Measurements from ENCODE around the gene YWHAH.
A peak's percentile ranks its signal among the peaks of the same experiment; 100 is the strongest.

Gene YWHAH

DNA sequence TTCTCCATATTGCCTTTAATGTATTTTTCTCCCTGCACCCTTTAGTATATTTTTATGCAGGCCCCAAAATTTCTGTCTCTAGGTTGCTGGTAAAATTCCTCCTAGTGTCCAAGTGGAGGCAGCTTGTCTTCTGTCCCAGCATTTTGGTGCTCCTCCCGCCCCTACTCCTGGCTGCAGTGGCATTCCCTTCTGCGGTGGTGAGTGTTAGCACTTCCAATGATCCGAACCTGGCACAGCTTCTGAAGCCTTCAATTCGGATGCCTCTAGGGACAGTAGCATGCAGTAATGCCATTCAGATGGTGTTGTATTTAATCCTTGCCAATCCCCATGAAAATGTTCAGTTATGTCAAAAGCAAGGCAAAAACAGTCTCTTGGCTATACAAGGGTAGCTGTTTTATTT lies 5.9 kb downstream of the YWHAH start:
- DNase-seq (ENCODE audit: low spot score): no peak

DNA sequence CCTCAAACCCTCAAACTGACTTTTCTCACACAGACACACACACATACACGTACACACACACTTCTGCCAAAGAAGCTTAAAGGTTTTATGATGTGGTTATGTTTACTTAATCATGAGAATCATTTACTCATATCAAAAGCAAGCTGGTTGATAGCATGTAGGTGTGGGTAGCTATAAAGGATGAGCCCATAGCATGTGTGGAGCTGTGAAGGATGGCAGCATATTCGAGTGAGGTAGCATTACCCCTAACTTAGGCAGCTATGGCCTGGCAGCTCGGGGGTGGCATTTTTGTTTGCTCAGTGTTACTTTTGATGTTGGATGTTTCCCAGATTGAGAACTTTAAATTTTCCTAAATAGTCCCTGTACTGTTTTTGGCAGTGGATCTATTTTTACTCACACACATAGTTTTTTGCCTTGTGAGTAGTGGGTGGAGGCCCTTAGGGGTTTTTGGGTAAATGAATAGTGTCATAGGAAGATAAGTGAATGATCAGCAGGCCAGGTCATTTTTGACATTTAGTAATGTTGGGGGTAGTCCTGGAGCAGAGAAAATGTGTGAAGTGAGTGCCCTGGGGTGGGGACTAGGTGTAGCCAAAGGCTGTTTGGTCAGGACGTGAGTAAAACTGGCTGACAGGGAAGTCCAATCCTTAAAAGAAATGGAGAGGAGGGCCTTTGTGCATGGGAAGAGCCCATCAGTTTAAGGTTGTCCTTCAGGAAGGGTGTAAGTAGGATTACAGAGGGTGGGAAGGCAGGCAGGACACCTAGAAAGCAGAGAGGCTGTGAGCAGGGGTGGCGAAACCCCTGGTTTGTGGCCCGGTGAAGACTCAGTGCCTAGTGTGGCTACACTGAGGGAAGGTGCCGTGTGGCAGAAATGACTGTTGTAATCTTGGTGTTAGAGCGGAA lies 7.1 kb downstream of the YWHAH start:
- DNase-seq (ENCODE audit: low spot score): no peak

DNA sequence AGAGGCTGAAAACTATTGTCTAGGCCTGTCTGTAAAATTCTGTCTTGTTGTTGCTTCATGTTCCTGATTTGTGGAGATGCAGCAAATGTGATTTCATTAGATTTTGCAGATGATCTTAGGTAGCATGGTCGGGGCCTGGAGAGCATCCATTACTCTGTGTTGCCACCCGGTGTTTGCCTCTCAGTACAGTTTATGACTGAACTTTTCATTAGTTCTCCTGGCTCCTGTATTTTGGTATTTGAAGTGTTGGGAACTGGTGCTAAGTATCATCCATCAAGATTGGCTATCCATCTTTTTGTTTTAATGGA lies 7.7 kb downstream of the YWHAH start:
- no peak for DNase-seq (ENCODE audit: low spot score)

DNA sequence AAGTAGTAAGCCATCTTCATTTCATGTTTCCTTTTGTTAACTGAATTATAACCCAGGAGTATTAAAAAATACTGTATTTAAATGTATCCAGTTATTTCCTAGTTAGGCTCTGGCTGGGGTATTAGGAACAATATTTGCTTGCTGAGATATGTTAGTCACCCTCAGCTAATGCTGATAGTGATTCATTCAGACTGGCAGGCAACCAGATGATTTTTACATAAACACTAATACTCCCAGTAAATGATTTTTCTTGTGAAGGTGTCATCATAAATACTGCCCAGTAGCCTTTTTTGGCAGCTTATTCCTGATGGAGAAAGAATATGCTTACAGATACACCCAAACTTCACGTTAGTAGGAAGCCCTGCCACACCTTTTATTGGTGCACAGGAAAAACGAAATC lies 8.1 kb downstream of the YWHAH start:
- DNase-seq (ENCODE audit: low spot score): no peak

DNA sequence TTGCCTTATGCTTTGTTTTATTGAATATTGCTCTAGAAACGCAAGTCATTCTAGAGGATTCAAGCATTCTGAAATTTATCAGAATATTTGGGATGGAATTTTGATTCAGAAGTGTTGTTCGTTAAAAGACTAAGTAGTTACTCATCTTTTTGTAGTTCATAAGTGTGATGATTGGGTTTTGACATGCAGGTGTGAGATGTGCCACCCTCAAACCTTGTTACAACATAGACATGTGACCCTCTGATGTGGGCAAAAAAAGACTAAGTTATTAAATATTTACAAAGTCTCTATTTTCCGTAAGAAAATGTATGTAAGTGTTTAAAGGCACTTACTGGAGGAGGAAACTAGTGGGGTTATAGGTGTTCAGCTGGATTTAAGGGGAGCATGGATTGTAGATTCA lies 8.9 kb downstream of the YWHAH start:
- DNase-seq (ENCODE audit: low spot score): no peak

DNA sequence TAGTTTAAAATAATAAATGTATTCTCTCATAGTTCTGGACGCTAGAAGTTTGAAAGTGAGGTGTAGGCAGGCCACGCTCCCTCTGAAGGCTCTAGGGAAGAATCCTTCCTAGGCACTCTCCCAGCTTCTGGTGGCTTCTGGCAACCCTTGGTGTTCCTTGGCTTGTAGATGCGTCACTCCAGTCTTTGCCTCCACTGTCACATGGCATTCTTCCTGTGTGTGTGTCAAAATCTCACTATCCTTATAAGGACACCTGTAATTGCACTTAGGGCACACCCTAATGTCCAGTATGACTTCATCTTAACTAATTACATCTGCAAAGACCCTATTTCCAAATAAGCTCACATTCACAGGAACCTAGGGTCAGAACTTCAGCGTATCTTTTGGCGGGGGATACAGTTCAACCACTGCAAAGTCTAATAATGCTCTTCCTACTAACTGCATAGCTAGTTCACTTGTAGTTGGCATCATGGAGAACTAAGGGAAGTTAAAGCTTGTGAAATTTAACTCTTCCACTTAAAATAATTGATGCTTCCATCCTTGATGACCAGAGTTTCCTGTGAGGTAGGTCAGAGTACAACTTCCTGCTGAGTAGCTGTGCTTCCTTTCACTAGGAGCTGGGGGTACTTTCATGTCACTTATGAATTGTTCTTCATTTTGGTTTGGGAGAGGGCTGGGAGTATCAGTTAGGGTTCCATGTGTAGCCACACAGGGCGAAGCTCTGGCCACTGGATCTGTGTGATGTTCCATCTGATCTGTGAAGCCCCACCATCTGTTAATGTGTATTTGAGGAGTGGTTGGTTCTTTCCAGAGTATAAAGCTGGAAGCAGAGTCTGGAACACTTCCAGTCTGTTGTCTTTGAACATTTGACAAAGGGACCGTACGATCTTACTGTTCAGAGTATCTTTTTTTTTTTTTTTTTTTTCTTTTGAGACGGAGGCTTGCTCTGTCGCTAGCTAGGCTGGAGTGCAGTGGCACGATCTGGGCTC lies 10.5 kb downstream of the YWHAH start:
- no peak for DNase-seq (ENCODE audit: low spot score)

DNA sequence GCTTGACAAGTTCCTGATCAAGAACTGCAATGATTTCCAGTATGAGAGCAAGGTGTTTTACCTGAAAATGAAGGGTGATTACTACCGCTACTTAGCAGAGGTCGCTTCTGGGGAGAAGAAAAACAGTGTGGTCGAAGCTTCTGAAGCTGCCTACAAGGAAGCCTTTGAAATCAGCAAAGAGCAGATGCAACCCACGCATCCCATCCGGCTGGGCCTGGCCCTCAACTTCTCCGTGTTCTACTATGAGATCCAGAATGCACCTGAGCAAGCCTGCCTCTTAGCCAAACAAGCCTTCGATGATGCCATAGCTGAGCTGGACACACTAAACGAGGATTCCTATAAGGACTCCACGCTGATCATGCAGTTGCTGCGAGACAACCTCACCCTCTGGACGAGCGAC lies 12.0 kb downstream of the YWHAH start:
- no peak for DNase-seq (ENCODE audit: low spot score)

DNA sequence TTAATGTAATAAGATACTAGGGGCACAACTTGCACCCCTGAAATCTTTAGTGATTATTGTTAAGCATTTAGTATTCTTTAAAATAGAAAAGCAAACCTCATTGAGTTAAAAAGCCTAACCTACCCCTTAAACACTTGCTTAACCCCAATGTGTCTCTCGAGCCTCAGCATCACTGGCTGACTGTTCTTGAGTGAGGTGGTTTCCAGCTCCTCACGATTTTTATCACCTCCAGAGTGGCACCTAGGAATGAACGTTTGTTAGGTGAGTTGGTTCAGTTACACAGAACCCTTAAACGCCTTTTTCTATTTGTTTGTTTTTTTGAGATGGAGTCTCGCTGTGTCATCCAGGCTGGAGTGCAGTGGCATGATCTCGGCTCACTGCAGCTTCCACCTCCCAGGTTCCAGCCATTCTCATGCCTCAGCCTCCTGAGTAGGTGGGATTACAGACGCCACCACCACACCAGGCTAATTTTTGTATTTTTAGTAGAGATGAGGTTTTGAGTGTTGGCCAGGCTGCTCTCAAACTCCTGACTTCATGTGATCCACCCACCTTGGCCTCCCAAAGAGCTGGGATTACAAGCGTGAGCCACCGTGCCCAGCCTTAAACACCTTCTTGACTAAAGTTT lies 13.7 kb downstream of the YWHAH start:
- DNase-seq (ENCODE audit: low spot score): no peak

DNA sequence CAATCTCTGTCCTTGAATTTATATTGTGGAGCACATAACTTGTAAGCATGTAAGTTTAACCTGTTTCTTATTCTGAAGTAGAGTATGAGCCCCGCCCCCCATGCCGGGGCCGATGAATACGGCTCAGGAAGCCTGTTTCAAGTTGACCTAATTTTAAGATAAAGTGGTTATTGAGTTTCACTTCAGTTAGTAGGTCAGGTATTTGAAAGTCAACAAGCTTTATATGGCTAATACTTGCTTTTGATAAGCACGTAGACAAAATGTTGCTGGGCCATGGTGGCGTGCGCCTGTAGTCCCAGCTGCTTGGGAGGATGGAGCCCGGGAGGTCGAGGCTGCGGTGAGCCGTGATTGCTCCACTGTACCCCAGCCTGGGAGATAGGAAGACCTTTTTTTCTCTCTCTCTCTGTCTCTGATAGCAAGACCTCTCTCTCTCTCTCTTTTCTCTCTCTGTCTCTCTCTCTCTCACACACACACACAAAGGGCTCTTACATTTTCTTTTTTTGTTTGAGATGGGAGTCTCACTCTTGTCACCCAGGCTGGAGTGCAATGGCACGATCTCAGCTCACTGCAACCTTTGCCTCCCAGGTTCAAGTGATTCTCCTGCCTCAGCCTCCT lies 14.4 kb downstream of the YWHAH start:
- no peak for DNase-seq (ENCODE audit: low spot score)

DNA sequence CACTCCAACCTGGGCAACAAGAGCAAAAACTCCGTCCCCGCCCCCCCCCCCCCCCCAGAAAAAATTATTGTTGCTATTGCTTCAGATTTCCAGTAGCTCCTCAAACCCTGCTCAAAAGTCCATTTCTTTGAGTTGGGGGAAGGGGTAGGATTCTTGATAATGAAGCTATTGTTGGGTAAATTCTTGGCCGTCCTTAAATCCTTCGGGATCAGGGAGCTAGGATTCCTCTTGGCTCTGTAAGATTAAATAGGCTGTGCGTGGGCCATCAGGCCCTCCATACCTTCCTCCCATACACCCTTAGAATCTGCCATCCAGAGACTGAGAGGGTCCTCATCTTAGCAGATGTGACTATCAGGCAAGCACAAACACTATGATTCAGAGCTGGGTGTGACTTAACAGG lies 16.4 kb downstream of the YWHAH start:
- DNase-seq (ENCODE audit: low spot score): no peak

DNA sequence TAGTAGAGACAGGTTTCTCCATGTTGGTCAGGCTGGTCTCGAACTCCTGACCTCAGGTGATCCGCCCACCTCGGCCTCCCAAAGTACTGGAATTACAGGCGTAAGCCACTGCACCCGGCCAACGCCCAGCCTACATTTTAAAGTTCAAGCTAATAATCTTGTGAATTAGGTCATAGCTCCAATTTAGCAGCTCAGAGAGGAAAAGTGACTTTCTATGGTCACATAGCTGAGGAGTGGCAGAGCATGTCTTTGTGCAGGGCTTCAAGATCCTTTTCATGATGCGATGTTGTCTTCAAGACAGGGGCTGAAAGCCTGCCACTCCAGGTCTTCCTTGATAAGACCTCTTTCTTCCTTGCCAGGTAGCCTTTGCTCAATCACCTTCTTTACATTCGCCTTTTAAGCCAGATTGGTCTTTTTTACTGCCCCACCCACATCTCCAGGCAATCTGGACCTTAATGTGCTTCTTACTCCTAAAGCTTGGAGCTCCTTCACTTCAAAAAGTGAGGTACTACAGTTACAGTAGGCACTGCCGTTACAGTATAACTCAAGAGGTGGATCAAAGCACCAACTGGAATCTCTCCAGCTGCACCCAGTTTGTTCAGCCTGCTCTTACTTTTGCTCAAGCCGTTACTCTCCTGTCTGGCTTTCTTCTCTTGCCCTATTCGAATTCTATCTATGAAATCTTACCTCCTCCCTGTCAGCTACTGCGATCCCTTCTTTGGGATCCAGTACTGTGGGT lies 18.2 kb downstream of the YWHAH start:
- no peak for DNase-seq (ENCODE audit: low spot score)

DNA sequence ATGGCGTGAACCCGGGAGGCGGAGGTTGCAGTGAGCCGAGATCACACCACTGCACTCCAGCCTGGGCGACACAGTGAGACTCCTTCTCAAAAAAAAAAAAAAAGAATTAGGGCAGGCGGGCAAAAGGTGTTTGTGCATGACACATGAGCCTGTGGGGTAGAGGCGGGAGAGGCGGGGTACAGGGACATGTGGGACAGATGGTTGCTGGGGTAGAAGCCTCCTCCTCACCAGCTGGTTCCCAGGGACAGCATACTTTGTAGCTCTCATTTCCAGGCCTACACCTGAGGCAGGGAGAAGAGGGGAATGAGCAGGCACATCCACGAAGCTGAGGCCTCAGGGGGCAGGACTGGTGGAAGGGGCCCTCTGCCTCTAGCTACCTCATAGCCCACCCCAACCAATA lies 23.7 kb downstream of the YWHAH start:
- no peak for DNase-seq (ENCODE audit: low spot score)

DNA sequence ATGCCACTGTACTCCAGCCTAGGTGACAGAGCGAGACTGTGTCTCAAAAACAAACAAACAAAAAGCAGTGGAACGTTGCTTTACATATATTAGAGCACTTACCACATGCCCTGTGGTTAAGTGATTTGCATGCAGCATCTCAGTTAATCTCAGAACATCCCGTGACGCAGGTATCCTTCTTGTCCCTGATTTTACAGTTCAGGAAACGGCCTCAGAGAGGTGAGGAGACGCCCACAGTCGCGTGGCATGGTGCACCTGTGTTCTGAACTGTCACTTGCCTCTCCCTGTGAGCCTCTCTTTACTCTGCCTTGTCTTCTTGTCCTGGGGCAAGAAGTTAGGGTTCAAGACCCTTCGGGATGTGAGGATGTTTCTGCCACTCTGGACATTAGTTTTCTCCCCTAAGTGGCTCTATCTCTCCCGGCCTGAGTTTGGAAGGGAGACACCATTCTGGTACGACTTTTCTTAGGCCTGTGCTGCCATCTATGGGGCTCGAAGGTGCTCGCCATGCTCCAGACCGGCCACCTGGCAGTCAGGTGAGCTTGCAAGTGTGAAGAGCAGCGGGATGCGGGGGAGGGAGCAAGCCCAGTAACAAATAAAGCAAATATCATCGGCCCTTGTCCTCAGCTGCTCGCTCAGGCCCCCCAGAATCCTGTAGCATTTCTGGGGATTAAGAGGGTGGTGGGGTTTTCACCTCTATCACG lies 25.6 kb downstream of the YWHAH start:
- peak; percentile 70 for DNase-seq (ENCODE audit: low spot score)

DNA sequence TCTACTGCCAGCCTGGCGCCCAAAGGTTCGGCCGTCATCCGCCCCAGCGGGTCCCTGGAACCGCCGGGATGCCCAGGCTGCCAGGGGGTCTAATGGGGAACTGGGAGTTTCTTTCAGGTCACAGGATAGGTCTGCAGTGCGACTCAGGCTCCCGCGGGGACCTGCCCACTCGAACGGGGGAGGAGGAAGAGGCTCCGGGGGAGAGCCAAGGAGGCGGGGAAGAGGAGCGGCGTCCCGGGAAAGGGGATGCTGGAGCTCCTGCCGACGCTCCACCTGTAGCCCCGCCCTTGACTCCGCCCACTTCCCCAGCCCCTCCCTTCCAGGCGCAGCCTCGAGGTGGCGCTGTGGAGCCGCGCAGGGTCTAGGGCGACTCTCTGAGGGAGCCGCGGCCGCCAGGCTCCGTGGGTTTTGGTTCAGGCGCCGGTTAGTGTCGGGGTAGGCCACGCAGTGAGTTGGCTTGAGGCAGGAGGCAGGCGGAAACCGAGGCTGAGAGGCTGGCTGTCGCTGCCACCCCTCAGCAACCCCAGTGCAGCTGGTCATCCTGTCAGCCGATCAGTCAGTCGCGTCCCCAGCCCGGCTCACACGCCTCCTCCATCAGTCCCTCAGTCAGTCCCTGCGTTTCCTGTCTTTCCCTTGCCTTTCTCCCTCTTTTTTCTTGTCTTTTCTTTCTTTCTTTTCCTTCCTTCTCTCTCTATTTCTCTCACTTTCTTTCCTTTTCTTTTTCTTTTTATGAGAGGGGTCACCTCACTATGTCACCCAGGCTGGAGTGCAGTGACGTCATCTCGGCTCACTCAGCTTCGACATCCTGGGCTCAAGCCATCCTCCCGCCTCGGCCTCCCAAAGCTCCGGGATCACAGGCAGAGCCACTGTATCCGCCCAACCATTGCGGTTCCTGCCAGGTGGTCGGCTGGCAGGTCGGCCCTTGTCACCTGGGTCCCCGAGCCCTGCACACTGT lies 26.4 kb downstream of the YWHAH start:
- DNase-seq (ENCODE audit: low spot score): peak; percentile 79

DNA sequence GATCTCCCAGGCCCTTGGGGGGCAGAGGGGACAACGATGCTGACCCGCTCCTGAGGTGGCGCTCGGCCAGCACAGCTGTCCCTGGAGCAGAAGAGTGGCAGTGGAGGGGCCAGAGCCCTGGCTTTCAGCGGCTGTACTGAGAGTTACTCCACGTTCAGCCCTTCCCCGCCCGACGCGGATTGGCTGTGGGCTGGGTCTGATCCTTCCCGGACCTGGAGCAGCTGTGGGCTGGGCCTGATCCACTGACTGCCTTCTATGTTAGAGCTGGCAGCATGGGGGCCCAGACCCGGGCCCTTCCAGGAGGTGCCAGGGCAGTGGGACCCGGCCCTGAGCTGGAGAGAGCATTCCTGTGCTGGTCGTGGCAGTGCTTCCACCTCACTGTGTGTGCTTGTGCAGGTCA lies 27.8 kb downstream of the YWHAH start:
- DNase-seq (ENCODE audit: low spot score): no peak

DNA sequence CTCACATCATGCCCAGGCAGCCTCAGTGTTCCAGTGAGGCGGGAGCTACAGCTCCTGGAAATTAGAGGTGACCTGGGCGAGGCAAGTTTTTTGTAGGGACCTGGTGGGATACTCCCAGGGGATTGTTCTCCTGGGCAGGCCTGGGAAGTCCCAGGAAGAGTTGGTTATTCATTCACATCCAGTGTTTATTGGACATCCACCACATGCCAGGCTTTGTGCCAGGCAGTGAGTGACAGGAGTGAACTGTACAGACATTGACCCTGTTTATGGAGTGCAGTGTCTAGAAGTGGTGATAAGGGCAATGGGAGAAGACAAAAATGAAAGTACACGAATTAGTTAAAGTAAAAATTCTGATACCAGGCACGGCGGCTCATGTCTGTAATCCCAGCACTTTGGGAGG lies 29.4 kb downstream of the YWHAH start:
- DNase-seq (ENCODE audit: low spot score): no peak

DNA sequence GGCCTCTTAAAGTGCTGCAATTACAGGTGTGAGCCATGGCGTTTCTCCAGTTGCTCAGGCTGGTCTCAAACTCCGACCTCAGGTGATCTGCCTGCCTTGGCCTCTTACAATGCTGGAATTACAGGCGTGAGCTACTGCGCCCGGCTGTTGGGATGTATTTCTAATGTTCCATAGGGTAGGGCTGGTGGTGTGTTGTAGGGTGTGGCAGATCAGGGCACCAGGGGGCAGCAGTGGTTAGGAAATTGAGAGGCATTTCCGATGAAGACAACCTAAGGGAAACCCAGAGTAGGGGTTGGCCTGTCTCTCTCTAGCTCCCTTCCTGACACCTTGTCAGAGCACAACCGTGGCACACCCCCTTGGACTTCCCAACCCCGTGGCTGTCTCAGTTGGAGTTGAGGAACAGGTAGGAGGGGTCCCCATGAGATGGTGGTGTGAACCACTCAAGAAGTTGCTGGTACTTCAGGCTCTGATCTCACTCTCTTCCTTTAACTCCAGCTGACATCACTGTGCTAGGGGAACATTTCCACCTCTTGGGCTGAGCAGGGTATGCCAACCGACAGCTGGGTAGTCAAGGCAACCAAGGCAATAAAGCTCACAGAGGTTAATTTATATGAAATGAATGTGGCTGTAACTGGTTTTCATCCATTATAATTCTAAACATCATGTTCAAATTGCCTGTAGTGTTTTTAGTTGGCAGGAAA lies 33.0 kb downstream of the YWHAH start:
- peak; percentile 34 for DNase-seq (ENCODE audit: low spot score)

DNA sequence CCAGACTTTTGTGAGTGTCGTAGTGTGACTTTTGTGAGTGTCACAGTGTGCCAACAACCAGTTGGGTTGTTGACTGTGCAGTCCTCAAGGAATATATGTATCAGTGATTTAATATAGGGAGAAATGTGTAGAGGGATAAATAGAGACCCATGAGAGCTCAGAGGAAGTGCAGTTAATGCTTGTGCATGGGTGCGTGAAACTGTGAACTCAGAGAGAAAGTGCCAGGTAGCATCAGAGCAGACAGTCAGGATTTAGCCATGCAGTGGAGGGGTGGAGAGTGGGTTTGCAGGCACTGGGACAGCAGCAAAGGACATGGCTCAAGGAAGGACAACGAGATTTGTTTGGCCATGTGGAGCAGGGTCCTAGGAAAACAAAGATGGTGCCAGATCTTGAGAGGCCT lies 33.6 kb downstream of the YWHAH start:
- DNase-seq (ENCODE audit: low spot score): no peak

DNA sequence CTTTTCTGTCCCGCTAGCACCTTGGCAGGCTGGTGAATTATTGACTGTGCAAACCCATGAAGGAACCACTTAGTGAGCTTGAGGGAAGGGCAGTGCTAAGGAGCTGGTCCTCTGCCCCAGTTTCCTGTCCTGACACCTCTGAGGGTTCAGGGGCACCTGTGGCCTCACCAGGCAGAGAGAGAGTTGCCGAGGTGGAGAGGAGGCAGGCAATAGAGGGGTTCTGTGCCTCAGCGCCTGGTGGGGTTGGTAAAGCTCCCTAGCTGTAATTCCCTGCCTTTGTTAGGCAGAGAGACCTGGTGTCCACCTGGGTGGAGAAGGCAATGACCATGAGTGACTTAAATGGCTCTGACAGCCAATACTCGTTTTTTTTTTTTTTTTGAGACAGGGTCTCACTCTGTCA lies 36.3 kb downstream of the YWHAH start:
- no peak for DNase-seq (ENCODE audit: low spot score)
